ENCODE results near the gene AGTRAP.

AGTRAP gene

GRCh38 chr1:11787804-11788436 lies 52.0 kb downstream of the AGTRAP start:
- no peak for TF ChIP-seq CTCF (conservative IDR thresholded peaks at IDR 0.05; ENCODE audit: low read depth, low read length)

GRCh38 chr1:11788549-11789053 lies 52.7 kb downstream of the AGTRAP start:
- no peak for TF ChIP-seq CTCF (conservative IDR thresholded peaks at IDR 0.05; ENCODE audit: low read depth, low read length)
- H3K27ac ChIP-seq, result no peak overlapping the region
- H3K4me3 ChIP-seq (IDR thresholded peaks at IDR 0.05; ENCODE audit: insufficient read depth, low read depth, low read length), result no peak overlapping the region

More at GRCh38 chr1:11787804-11788436, 52.0 kb downstream of the AGTRAP start:
- Histone ChIP-seq H2AFZ (ENCODE audit: low read depth) (no peak overlapping the region), H3K4me3 (IDR thresholded peaks at IDR 0.05; ENCODE audit: insufficient read depth, low read depth, low read length) (no peak overlapping the region), H3K36me3 (ENCODE audit: insufficient read depth) (no peaks in the 10 kb centered on the region), H3K27me3 (ENCODE audit: insufficient read depth, low read depth) (no peaks in the 10 kb centered on the region), H4K20me1 (ENCODE audit: insufficient read depth) (no peaks in the 10 kb centered on the region), H3K9ac (no peak overlapping the region), H3K79me2 (ENCODE audit: insufficient read depth, low read depth) (no peaks in the 10 kb centered on the region), H3K4me2 (no peak overlapping the region), H3K4me1 (ENCODE audit: low read depth, poor library complexity, severe bottlenecking) (no peaks in the 10 kb centered on the region), H3K27ac (no peak overlapping the region)

DNA sequence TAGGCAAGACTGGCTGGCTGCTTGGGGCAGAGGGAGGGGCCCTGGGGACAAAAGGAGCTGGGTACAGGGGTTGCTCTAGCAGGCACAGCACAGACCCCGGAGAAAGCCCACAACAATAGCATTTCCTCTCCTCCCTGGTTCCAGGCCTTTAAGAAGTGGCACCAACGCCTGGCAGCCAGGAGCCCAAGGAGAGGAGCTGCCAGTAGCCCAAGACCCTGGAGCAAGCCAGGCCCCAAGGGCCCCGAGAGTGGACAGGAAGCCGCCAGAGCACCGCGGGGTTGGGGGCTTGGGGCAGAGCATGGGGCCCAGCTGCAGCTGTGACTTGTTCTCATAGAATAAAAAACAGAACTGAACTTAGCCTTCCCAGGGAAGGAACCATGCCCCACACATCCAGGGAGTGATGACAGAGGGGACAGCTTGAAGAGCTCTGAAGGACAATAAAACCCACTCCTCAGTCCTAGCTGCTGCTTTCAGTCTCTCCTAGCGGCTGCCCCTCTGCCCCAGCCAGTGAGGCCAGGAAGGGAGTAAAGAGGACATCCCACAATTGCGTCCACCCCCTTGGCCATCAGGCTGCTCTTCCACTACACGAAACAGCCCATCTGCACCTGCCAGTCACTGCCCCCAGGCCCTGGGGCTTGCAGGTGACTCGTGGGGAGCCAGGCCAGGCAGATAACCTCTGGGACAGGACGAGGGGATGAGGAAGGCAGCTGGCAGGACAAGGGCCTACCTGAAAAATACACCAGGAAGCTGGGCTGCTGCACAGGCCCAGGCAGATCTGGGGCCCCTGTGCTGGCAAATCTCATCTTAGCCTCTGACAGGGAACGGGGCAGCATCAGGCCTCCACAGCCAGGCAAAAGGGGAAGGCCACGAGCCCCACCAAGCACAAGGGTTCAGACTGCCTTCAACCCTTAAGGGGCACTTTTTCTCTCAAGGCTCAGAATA lies 53.5 kb downstream of the AGTRAP start:
- Histone ChIP-seq H3K79me2 (ENCODE audit: insufficient read depth, low read depth) (no peaks in the 10 kb centered on the region), H3K9ac (no peak overlapping the region), H3K27me3 (ENCODE audit: insufficient read depth, low read depth) (no peaks in the 10 kb centered on the region), H3K4me1 (ENCODE audit: low read depth, poor library complexity, severe bottlenecking) (no peaks in the 10 kb centered on the region), H2AFZ (ENCODE audit: low read depth) (no peak overlapping the region), H3K4me2 (no peak overlapping the region), H4K20me1 (ENCODE audit: insufficient read depth) (no peaks in the 10 kb centered on the region), H3K27ac (no peak overlapping the region), H3K36me3 (ENCODE audit: insufficient read depth) (no peaks in the 10 kb centered on the region), H3K4me3 (IDR thresholded peaks at IDR 0.05; ENCODE audit: insufficient read depth, low read depth, low read length) (no peak overlapping the region)
- TF ChIP-seq CTCF (conservative IDR thresholded peaks at IDR 0.05; ENCODE audit: low read depth, low read length), result no peak

More at GRCh38 chr1:11788549-11789053, 52.7 kb downstream of the AGTRAP start:
- Histone ChIP-seq H2AFZ (ENCODE audit: low read depth) (no peak overlapping the region), H3K27me3 (ENCODE audit: insufficient read depth, low read depth) (no peaks in the 10 kb centered on the region), H4K20me1 (ENCODE audit: insufficient read depth) (no peaks in the 10 kb centered on the region), H3K36me3 (ENCODE audit: insufficient read depth) (no peaks in the 10 kb centered on the region), H3K9ac (no peak overlapping the region), H3K4me2 (no peak overlapping the region), H3K4me1 (ENCODE audit: low read depth, poor library complexity, severe bottlenecking) (no peaks in the 10 kb centered on the region), H3K79me2 (ENCODE audit: insufficient read depth, low read depth) (no peaks in the 10 kb centered on the region)

- no peak overlapping the region for H3K27ac ChIP-seq
- H3K36me3 ChIP-seq (ENCODE audit: insufficient read depth), result no peaks in the 10 kb centered on the region
- no peak for TF ChIP-seq CTCF (conservative IDR thresholded peaks at IDR 0.05; ENCODE audit: low read depth, low read length)
- no peaks in the 10 kb centered on the region for H3K79me2 ChIP-seq (ENCODE audit: insufficient read depth, low read depth)
- no peak overlapping the region for H3K9ac ChIP-seq
- no peaks in the 10 kb centered on the region for H3K27me3 ChIP-seq (ENCODE audit: insufficient read depth, low read depth)
- no peak overlapping the region for H3K4me2 ChIP-seq
- H4K20me1 ChIP-seq (ENCODE audit: insufficient read depth), result no peaks in the 10 kb centered on the region
- H2AFZ ChIP-seq (ENCODE audit: low read depth), result no peak overlapping the region
- H3K4me1 ChIP-seq (ENCODE audit: low read depth, poor library complexity, severe bottlenecking), result no peaks in the 10 kb centered on the region
- H3K4me3 ChIP-seq (IDR thresholded peaks at IDR 0.05; ENCODE audit: insufficient read depth, low read depth, low read length), result no peak overlapping the region
Measured at GRCh38 chr1:11790101-11790879, 54.4 kb downstream of the AGTRAP start.

All from KMS-11 (cell line).